NCI-H2196 treated with DMSO at 0.1 percent for 48 hours (cell line): ENCODE measurements around the gene SULT1C3.

Source experiments
- DNase-seq: peaks from one replicate; lab custom pipeline; 2025; ENCODE audit not compliant: unreplicated experiment; lab: John Stamatoyannopoulos, UW

The SULT1C3 gene

GRCh38 chr2:108239786-108240185 lies at the start of gene SULT1C3:
TSS of gene SULT1C3 (plus strand) at chr2:108239968. CDS start at chr2:108247195, 7,227 bp downstream.
- no peak for DNase-seq

GRCh38 chr2:108193251-108193650 lies 46.5 kb upstream of the SULT1C3 start:
- no peak for DNase-seq

- no peak for DNase-seq
Observed at GRCh38 chr2:108194409-108195132, 45.2 kb upstream of the SULT1C3 start.

GRCh38 chr2:108195133-108195439 lies 44.7 kb upstream of the SULT1C3 start:
- no peak for DNase-seq

- DNase-seq, result no peak
Observed at GRCh38 chr2:108199726-108200125, 40.0 kb upstream of the SULT1C3 start.

GRCh38 chr2:108200569-108200968 lies 39.2 kb upstream of the SULT1C3 start:
- no peak for DNase-seq

- DNase-seq, result no peak
Observed at GRCh38 chr2:108212671-108213070, 27.1 kb upstream of the SULT1C3 start.

GRCh38 chr2:108215794-108216211 lies 24.0 kb upstream of the SULT1C3 start:
- DNase-seq, result peak; percentile 16

GRCh38 chr2:108217211-108217610 lies 22.6 kb upstream of the SULT1C3 start:
- no peak for DNase-seq

- DNase-seq, result no peak
Observed at GRCh38 chr2:108219688-108220087, 20.1 kb upstream of the SULT1C3 start.

GRCh38 chr2:108220191-108220590 lies 19.6 kb upstream of the SULT1C3 start:
- DNase-seq, result no peak

GRCh38 chr2:108220942-108221541 lies 18.7 kb upstream of the SULT1C3 start:
- no peak for DNase-seq

- no peak for DNase-seq
Observed at GRCh38 chr2:108222261-108222660, 17.5 kb upstream of the SULT1C3 start.

- DNase-seq, result no peak
Observed at GRCh38 chr2:108223573-108223972, 16.2 kb upstream of the SULT1C3 start.

GRCh38 chr2:108224022-108224421 lies 15.7 kb upstream of the SULT1C3 start:
- no peak for DNase-seq

- no peak for DNase-seq
Observed at GRCh38 chr2:108226564-108226963, 13.2 kb upstream of the SULT1C3 start.

- no peak for DNase-seq
Observed at GRCh38 chr2:108228006-108228405, 11.8 kb upstream of the SULT1C3 start.

GRCh38 chr2:108228537-108228936 lies 11.2 kb upstream of the SULT1C3 start:
- no peak for DNase-seq

- DNase-seq, result no peak
Observed at GRCh38 chr2:108229875-108230274, 9.9 kb upstream of the SULT1C3 start.

GRCh38 chr2:108235577-108235976 lies 4.2 kb upstream of the SULT1C3 start:
- DNase-seq, result no peak

GRCh38 chr2:108236676-108237335 lies 3.0 kb upstream of the SULT1C3 start:
- no peak for DNase-seq

GRCh38 chr2:108240966-108241365 lies 1.2 kb downstream of the SULT1C3 start:
- no peak for DNase-seq
